Astrocyte of the spinal cord (primary cell): ENCODE results near the gene SCGB3A2.
"Not testable (repeated sequence)": the region's sequence is repeated elsewhere in the genome, so short reads cannot be mapped to it uniquely, and the experiment has no call there.

Experiments used
- DNase-seq: peaks from one replicate; pipeline ENCODE4 v3.0.0; 2011; ENCODE audit warnings: low read depth, low spot score
- H3K4me3 ChIP-seq: 2 replicates; pipeline ENCODE4 v1.5.1; 2011; ENCODE audit warnings: low read depth, mild to moderate bottlenecking, low read length, moderate library complexity
- in situ Hi-C: cut with HindIII; loops from 2 replicates; pipeline ENCODE4 v1.10.0; 2017; ENCODE audit warnings: low sequenced_read_pairs
- TF ChIP-seq, protein P1 (sequence below): IDR thresholded peaks from 2 replicates; pipeline ENCODE4 v1.5.1; 2012; ENCODE audit warnings: low read depth, mild to moderate bottlenecking, low read length, inconsistent platforms

SCGB3A2 gene

GRCh38 chr5:147858565-147858964 lies 19.9 kb upstream of the SCGB3A2 start:
- in situ Hi-C loops = no loop called here
- no peak for DNase-seq
- no peak overlapping the region for H3K4me3 ChIP-seq
- TF ChIP-seq, protein P1, sequence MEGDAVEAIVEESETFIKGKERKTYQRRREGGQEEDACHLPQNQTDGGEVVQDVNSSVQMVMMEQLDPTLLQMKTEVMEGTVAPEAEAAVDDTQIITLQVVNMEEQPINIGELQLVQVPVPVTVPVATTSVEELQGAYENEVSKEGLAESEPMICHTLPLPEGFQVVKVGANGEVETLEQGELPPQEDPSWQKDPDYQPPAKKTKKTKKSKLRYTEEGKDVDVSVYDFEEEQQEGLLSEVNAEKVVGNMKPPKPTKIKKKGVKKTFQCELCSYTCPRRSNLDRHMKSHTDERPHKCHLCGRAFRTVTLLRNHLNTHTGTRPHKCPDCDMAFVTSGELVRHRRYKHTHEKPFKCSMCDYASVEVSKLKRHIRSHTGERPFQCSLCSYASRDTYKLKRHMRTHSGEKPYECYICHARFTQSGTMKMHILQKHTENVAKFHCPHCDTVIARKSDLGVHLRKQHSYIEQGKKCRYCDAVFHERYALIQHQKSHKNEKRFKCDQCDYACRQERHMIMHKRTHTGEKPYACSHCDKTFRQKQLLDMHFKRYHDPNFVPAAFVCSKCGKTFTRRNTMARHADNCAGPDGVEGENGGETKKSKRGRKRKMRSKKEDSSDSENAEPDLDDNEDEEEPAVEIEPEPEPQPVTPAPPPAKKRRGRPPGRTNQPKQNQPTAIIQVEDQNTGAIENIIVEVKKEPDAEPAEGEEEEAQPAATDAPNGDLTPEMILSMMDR = no peak

GRCh38 chr5:147859962-147860640 lies 18.4 kb upstream of the SCGB3A2 start:
- in situ Hi-C loops = no loop called here
- TF ChIP-seq, protein P1 = no peak
- no peak overlapping the region for H3K4me3 ChIP-seq
- no peak for DNase-seq

- TF ChIP-seq, protein P1 = no peak
- DNase-seq = no peak
- H3K4me3 ChIP-seq = no peak overlapping the region
- in situ Hi-C loops = no loop called here
Measured at GRCh38 chr5:147860641-147861025, 17.9 kb upstream of the SCGB3A2 start.

GRCh38 chr5:147863454-147864158 lies 14.9 kb upstream of the SCGB3A2 start:
- H3K4me3 ChIP-seq = no peak overlapping the region
- in situ Hi-C loops = no loop called here
- DNase-seq = no peak
- TF ChIP-seq, protein P1 = no peak

GRCh38 chr5:147869112-147869511 lies 9.4 kb upstream of the SCGB3A2 start:
- DNase-seq = no peak
- in situ Hi-C loops = no loop called here
- TF ChIP-seq, protein P1 = no peak
- no peak overlapping the region for H3K4me3 ChIP-seq

DNA sequence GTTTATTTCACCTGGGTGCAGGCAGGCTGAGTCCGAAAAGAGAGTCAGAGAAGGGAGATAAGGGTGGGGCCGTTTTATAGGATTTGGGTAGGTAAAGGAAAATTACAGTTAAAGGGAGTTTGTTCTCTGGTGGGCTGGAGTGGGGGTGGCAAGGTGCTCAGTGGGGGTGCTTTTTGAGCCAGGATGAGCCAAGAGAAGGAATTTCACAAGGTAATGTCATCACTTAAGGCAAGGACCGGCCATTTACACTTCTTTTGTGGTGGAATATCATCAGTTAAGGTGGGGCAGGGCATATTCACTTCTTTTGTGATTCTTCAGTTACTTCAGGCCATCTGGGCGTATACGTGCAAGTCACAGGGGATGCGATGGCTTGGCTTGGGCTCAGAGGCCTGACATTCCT lies 8.6 kb upstream of the SCGB3A2 start:
- DNase-seq, in situ Hi-C loops, H3K4me3 ChIP-seq: not testable (repeated sequence)

GRCh38 chr5:147871980-147872549 lies 6.4 kb upstream of the SCGB3A2 start:
- DNase-seq, in situ Hi-C loops, H3K4me3 ChIP-seq: not testable (repeated sequence)

- in situ Hi-C loops, DNase-seq, H3K4me3 ChIP-seq: not testable (repeated sequence)
Measured at GRCh38 chr5:147872744-147873435, 5.6 kb upstream of the SCGB3A2 start.

DNA sequence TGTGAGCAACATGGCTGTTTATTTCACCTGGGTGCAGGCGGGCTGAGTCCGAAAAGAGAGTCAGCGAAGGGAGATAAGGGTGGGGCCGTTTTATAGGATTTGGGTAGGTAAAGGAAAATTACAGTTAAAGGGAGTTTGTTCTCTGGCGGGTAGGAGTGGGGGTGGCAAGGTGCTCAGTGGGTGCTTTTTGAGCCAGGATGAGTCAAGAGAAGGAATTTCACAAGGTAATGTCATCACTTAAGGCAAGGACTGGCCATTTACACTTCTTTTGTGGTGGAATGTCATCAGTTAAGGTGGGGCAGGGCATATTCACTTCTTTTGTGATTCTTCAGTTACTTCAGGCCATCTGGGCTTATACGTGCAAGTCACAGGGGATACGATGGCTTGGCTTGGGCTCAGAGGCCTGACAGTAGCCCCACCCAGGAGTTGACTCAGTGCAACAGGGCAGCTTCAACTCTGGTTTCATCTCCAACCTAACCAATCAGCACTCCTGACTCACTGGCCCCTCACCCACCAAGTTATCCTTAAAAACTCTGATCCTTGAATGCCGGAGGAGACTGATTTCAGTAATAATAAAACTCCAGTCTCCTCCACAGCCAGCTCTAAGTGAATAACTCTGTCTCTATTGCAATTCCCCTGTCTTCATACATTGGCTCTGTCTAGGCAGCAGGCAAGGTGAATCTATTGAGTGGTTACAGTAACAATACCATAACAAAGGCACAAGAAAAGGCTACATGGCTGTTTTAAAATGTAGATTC lies 4.2 kb upstream of the SCGB3A2 start:
- H3K4me3 ChIP-seq, in situ Hi-C loops, DNase-seq: not testable (repeated sequence)
